T-helper 1 cell treated with Interleukin-12 subunit alpha and Interleukin-12 subunit beta and Interleukin-4 antibody, amounts not matched to agents 30 ng/mL and 1 ng/mL, for 36 hours (primary cell): Measurements from ENCODE around the gene C3AR1. TPM values are rescaled to one million over a fixed set of nuclear protein-coding genes. Genes with fewer than 3 reads are reported as not detected.

ENCODE experiments used
- intact Hi-C: fragments of 100-400 bp; cut with micrococcal nuclease; formaldehyde crosslinking; loops from one replicate; pipeline ENCODE4 v1.15.1; 2024
- total RNA-seq: library from RNA; stranded (reverse); gene quantifications from 2 replicates; pipeline ENCODE4 v1.2.3, GENCODE V29; 2022

Gene C3AR1
- total RNA-seq, 1 donor from 2014 or later, result 5.8 TPM

- intact Hi-C loops, result no loop called here
Observed at GRCh38 chr12:8064131-8064530, 2.0 kb downstream of the C3AR1 start.

- intact Hi-C loops, result no loop called here
Observed at GRCh38 chr12:8058506-8058905, 7.7 kb downstream of the C3AR1 start.

- intact Hi-C loops, result loop anchor here (2.0 kb wide), 1 partner anchor 15 kb away; no protein-coding TSS in a partner anchor
Observed at GRCh38 chr12:8057839-8058238, 8.3 kb downstream of the C3AR1 start.

- intact Hi-C loops, result loop anchor here (2.0 kb wide), 1 partner anchor 15 kb away; no protein-coding TSS in a partner anchor
Observed at GRCh38 chr12:8057306-8057705, 8.9 kb downstream of the C3AR1 start.

GRCh38 chr12:8054816-8055215 is 11.3 kb downstream of the C3AR1 start:
- intact Hi-C loops, result no loop called here

GRCh38 chr12:8052679-8053078 is 13.5 kb downstream of the C3AR1 start:
- intact Hi-C loops, result no loop called here

GRCh38 chr12:8050600-8051250 is 15.4 kb downstream of the C3AR1 start:
- intact Hi-C loops, result no loop called here

GRCh38 chr12:8048906-8049305 is 17.3 kb downstream of the C3AR1 start:
- intact Hi-C loops, result no loop called here

GRCh38 chr12:8047842-8048241 is 18.3 kb downstream of the C3AR1 start:
- intact Hi-C loops, result no loop called here

- intact Hi-C loops, result loop anchor here (1.0 kb wide), 8 partner anchors 9 to 191 kb away; partner anchors contain the start of genes C3AR1 and NECAP1
Observed at GRCh38 chr12:8045952-8046944, 19.9 kb downstream of the C3AR1 start.

- intact Hi-C loops, result no loop called here
Observed at GRCh38 chr12:8040791-8041190, 25.4 kb downstream of the C3AR1 start.

- intact Hi-C loops, result no loop called here
Observed at GRCh38 chr12:8038659-8039114, 27.5 kb downstream of the C3AR1 start.

GRCh38 chr12:8037947-8038346 is 28.2 kb downstream of the C3AR1 start:
- intact Hi-C loops, result loop anchor here (1.0 kb wide), 1 partner anchor 8 kb away; no protein-coding TSS in a partner anchor

GRCh38 chr12:8037046-8037663 is 29.0 kb downstream of the C3AR1 start:
- intact Hi-C loops, result loop anchor here (1.0 kb wide), 1 partner anchor 9 kb away; no protein-coding TSS in a partner anchor

- intact Hi-C loops, result no loop called here
Observed at GRCh38 chr12:8036346-8036745, 29.8 kb downstream of the C3AR1 start.

GRCh38 chr12:8035440-8036010 is 30.6 kb downstream of the C3AR1 start:
- intact Hi-C loops, result no loop called here

- intact Hi-C loops, result loop anchor here (1.0 to 5.0 kb wide), 2 partner anchors 9 to 1163 kb away; partner anchors contain the start of gene SPSB2
Observed at GRCh38 chr12:8034802-8035201, 31.4 kb downstream of the C3AR1 start.

- intact Hi-C loops, result loop anchor here (1.0 to 5.0 kb wide), 4 partner anchors 7 to 1161 kb away; partner anchors contain the start of genes C3AR1 and SPSB2
Observed at GRCh38 chr12:8033153-8034044, 32.8 kb downstream of the C3AR1 start.

- intact Hi-C loops, result loop anchor here (1.0 to 5.0 kb wide), 5 partner anchors 14 to 1160 kb away; partner anchors contain the start of genes C3AR1, NECAP1 and SPSB2
Observed at GRCh38 chr12:8032242-8033152, 33.7 kb downstream of the C3AR1 start, which contains the start of gene FOXJ2. FOXJ2 (plus strand) TSS chr12:8032716; CDS start chr12:8039833, 7,117 bp downstream.
